OCI-LY1 (cell line): ENCODE data around the gene UQCC5.
A peak's percentile ranks its signal among the peaks of the same experiment; 100 is the strongest.

Experiments used
- H2AFZ ChIP-seq: fragments of 200-600 bp; sonication (generic), shearing (Covaris generic); 2 replicates; pipeline ENCODE4 v1.6.0; 2014; ENCODE audit warnings: antibody characterized with exemption, mild to moderate bottlenecking, low read length
- H3F3A ChIP-seq: fragments of 200-600 bp; sonication (generic), shearing (Covaris generic); 2 replicates; pipeline ENCODE4 v1.6.0; 2014; ENCODE audit warnings: mild to moderate bottlenecking, antibody characterized with exemption, low read length, moderate library complexity; ENCODE audit not compliant: insufficient read depth
- H3K27ac ChIP-seq: fragments of 200-600 bp; sonication (generic); 2 replicates; pipeline ENCODE4 v1.5.1; 2014; ENCODE audit warnings: low read length, mixed run types, mild to moderate bottlenecking, low read depth; ENCODE audit not compliant: poor library complexity, severe bottlenecking
- H3K27me3 ChIP-seq: fragments of 200-600 bp; sonication (generic); 2 replicates; pipeline ENCODE4 v1.6.0; 2014; ENCODE audit warnings: antibody characterized with exemption, mild to moderate bottlenecking, low read length, moderate library complexity; ENCODE audit not compliant: insufficient read depth
- H3K36me3 ChIP-seq: fragments of 200-600 bp; sonication (generic); 2 replicates; pipeline ENCODE4 v1.6.1; 2014; ENCODE audit warnings: mild to moderate bottlenecking, antibody characterized with exemption, low read length, moderate library complexity, mixed read lengths; ENCODE audit not compliant: insufficient read depth
- H3K4me1 ChIP-seq: fragments of 200-600 bp; sonication (generic); 2 replicates; pipeline ENCODE4 v1.5.1; 2014; ENCODE audit warnings: mild to moderate bottlenecking, low read length, moderate library complexity; ENCODE audit not compliant: insufficient read depth, severe bottlenecking
- H3K4me2 ChIP-seq: fragments of 200-600 bp; sonication (generic), shearing (Covaris generic); 2 replicates; pipeline ENCODE4 v1.6.1; 2014; ENCODE audit warnings: low read length
- H3K4me3 ChIP-seq: fragments of 200-600 bp; sonication (generic); 2 replicates; pipeline ENCODE4 v1.5.1; 2014; ENCODE audit warnings: low read length, low read depth, mild to moderate bottlenecking, mixed read lengths; ENCODE audit not compliant: poor library complexity, severe bottlenecking
- H3K79me2 ChIP-seq: fragments of 200-600 bp; shearing (Covaris generic); 2 replicates; pipeline ENCODE4 v1.6.1; 2016; ENCODE audit warnings: mixed run types, low read length, mixed read lengths; ENCODE audit not compliant: insufficient read depth
- H3K9ac ChIP-seq: fragments of 200-600 bp; sonication (generic), shearing (Covaris generic); 2 replicates; pipeline ENCODE4 v1.6.1; 2014; ENCODE audit warnings: mild to moderate bottlenecking, low read length, mixed read lengths
- H3K9me2 ChIP-seq: fragments of 200-600 bp; sonication (generic), shearing (Covaris generic); 2 replicates; pipeline ENCODE4 v1.6.1; 2014; ENCODE audit warnings: low read depth, mild to moderate bottlenecking, low read length, mixed read lengths
- H3K9me3 ChIP-seq: fragments of 200-600 bp; shearing (Covaris generic); 2 replicates; pipeline ENCODE4 v1.6.1; 2014; ENCODE audit warnings: low read length, mixed read lengths
- H4K20me1 ChIP-seq: fragments of 200-600 bp; sonication (generic), shearing (Covaris generic); 2 replicates; pipeline ENCODE4 v1.6.0; 2016; ENCODE audit warnings: mild to moderate bottlenecking, low read length; ENCODE audit not compliant: insufficient read depth
- CTCF ChIP-seq: fragments of 200-600 bp; sonication (generic), shearing (Covaris generic); IDR thresholded peaks from 2 replicates; pipeline ENCODE4 v1.5.1; 2017; ENCODE audit warnings: mild to moderate bottlenecking, antibody characterized with exemption, low read length, moderate library complexity, mixed read lengths
- EZH2 ChIP-seq: fragments of 200-600 bp; sonication (generic), shearing (Covaris generic); IDR thresholded peaks from 2 replicates; pipeline ENCODE4 v1.8.0; 2017; ENCODE audit warnings: borderline replicate concordance, mixed run types, mild to moderate bottlenecking, antibody characterized with exemption, low read length, moderate library complexity, mixed read lengths

The UQCC5 gene

GRCh38 chr3:52532838-52533622, 3.4 kb upstream of the UQCC5 start:
- Histone ChIP-seq H3K4me2 (peak overlapping the region; percentile 87), H3K4me3 (peak overlapping the region; percentile 85), H3K27ac (peak overlapping the region; percentile 14), H3K4me1 (peaks cover 50% of the 10 kb centered on the region), H3K36me3 (peaks cover 12% of the 10 kb centered on the region), H3F3A (peaks cover 11% of the 10 kb centered on the region), H3K79me2 (peaks cover 14% of the 10 kb centered on the region), H3K27me3 (no peaks in the 10 kb centered on the region), H3K9me2 (no peaks in the 10 kb centered on the region), H3K9me3 (no peaks in the 10 kb centered on the region), H4K20me1 (no peaks in the 10 kb centered on the region), H2AFZ (no peak overlapping the region), H3K9ac (peak overlapping the region; percentile 84)
- TF ChIP-seq EZH2 = no peak
- no peak for TF ChIP-seq CTCF

GRCh38 chr3:52533623-52534280, 2.7 kb upstream of the UQCC5 start, which contains the start of gene NT5DC2:
Gene NT5DC2 (minus strand): TSS chr3:52533857. CDS start chr3:52533737, 120 bp downstream.
- H4K20me1 ChIP-seq = no peaks in the 10 kb centered on the region
- no peaks in the 10 kb centered on the region for H3K9me3 ChIP-seq
- H3K27me3 ChIP-seq = no peaks in the 10 kb centered on the region
- peaks cover 5% of the 10 kb centered on the region; the same call in 1 of the 2 replicates for H3K36me3 ChIP-seq
- peaks cover 11% of the 10 kb centered on the region for H3F3A ChIP-seq
- H3K27ac ChIP-seq = peak within 1 kb of the TSS; percentile 81
- no peak within 1 kb of the TSS for H2AFZ ChIP-seq
- no peak for TF ChIP-seq CTCF
- TF ChIP-seq EZH2 = no peak
- H3K4me3 ChIP-seq = peak within 1 kb of the TSS; percentile 85
- peak within 1 kb of the TSS; percentile 89 for H3K4me2 ChIP-seq
- peaks cover 52% of the 10 kb centered on the region for H3K4me1 ChIP-seq
- H3K79me2 ChIP-seq = peaks cover 16% of the 10 kb centered on the region
- no peaks in the 10 kb centered on the region for H3K9me2 ChIP-seq
- peak within 1 kb of the TSS; percentile 84 for H3K9ac ChIP-seq

GRCh38 chr3:52534281-52535183, 1.9 kb upstream of the UQCC5 start:
- Histone ChIP-seq H3K4me1 (peaks cover 52% of the 10 kb centered on the region), H3K9me2 (no peaks in the 10 kb centered on the region), H3F3A (peaks cover 11% of the 10 kb centered on the region), H4K20me1 (no peaks in the 10 kb centered on the region), H3K79me2 (peaks cover 16% of the 10 kb centered on the region), H3K36me3 (no peaks in the 10 kb centered on the region), H3K9ac (peak overlapping the region; percentile 78), H3K4me2 (peak overlapping the region; percentile 89), H2AFZ (no peak overlapping the region), H3K27me3 (no peaks in the 10 kb centered on the region), H3K4me3 (peak overlapping the region; percentile 75), H3K9me3 (no peaks in the 10 kb centered on the region), H3K27ac (peak overlapping the region; percentile 81)
- TF ChIP-seq EZH2 = no peak
- no peak for TF ChIP-seq CTCF
